Colonic mucosa (tissue), 4 donors: ENCODE results near the gene P2RX3. TPM values are rescaled to one million over a fixed set of nuclear protein-coding genes. Genes with fewer than 3 reads are reported as not detected.

Source experiments
- DNase-seq: peaks from one replicate; pipeline ENCODE4 v3.0.0-alpha.2; 2020
- H3K27ac ChIP-seq: fragments of 200-600 bp; one replicate; pipeline ENCODE4 v1.8.0; 2021
- H3K27me3 ChIP-seq: fragments of 200-600 bp; one replicate; pipeline ENCODE4 v1.8.0; 2021
- H3K36me3 ChIP-seq: fragments of 200-600 bp; one replicate; pipeline ENCODE4 v1.8.0; 2021
- H3K4me1 ChIP-seq: fragments of 200-600 bp; one replicate; pipeline ENCODE4 v1.8.0; 2021; ENCODE audit warnings: mild to moderate bottlenecking
- H3K4me3 ChIP-seq: fragments of 200-600 bp; one replicate; pipeline ENCODE4 v1.8.0; 2021
- H3K9ac ChIP-seq, 2 donors: one replicate each; pipeline ENCODE4 v1.7.0; 2013; ENCODE audit warnings: control low read depth in 2 of 2, low read depth in 2 of 2, low read length in 2 of 2
- H3K9me3 ChIP-seq: fragments of 200-600 bp; one replicate; pipeline ENCODE4 v1.8.0; 2021
- CTCF ChIP-seq: fragments of 200-600 bp; IDR thresholded peaks from one replicate; pipeline ENCODE4 v1.8.0; 2022; ENCODE audit warnings: antibody characterized with exemption, mild to moderate bottlenecking
- intact Hi-C: fragments of 100-400 bp; cut with DNase I; formaldehyde crosslinking; loops from one replicate; pipeline ENCODE4 v1.14.1; 2022
- total RNA-seq, 2 donors: library from RNA; stranded (reverse); fragmentation: NEBNext Ultra II Directional in 1 of 2; extraction: Animal tissue kit (Norgen Biotek cat#: 25700) in 1 of 2; gene quantifications; one replicate each; pipeline ENCODE4 v1.2.1, GENCODE V29; 2021
- donor health status: healthy.
- donor health status: DM: no; HTN: no; CAD: no.
- donor health status: DM: no; HTN: no; CAD: no.

Gene P2RX3
- total RNA-seq, 2 donors from 2014 or later: not detected

- H3K4me3 ChIP-seq: peak overlapping the region; percentile 40
- peak overlapping the region; percentile 51 to 60 for H3K9ac ChIP-seq
- no peaks in the 10 kb centered on the region for H3K9me3 ChIP-seq
- H3K27ac ChIP-seq: peak overlapping the region; percentile 87
- DNase-seq: peak; percentile 94
- TF ChIP-seq CTCF: no peak
- no peaks in the 10 kb centered on the region for H3K36me3 ChIP-seq
- intact Hi-C loops: no loop called here
- H3K4me1 ChIP-seq: peaks cover 11% of the 10 kb centered on the region
- H3K27me3 ChIP-seq: no peaks in the 10 kb centered on the region
Measured at GRCh38 chr11:57311109-57311936, 26.8 kb upstream of the P2RX3 start.

DNA sequence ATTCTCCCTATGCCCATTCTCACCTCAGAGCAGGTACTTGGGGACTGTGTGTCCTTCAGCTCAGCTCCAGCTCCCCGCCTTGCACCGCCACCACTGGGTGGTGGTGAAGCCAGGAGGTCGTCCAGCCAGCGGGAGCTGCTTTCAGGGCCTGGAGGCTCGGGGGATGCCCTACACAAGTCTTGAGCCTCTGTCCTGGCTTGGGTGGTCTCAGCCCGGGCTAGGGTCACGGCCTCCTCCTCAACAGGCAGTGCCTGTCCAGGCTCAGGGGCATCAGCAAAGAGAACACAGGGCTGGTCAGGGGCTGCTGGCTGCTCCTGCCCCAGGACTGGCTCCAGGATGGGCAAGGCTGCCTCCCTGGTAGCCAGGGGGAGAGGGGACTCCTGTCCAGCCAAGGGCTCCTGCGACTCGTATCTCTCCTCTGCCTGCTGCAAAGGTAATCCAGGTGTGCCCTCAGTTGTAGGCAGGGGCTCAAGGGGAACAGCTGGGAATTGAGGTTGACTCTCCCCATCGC, 25.6 kb upstream of the P2RX3 start:
- H3K4me3 ChIP-seq: no peak overlapping the region
- DNase-seq: peak; percentile 44
- no peak overlapping the region for H3K9ac ChIP-seq
- H3K27me3 ChIP-seq: no peaks in the 10 kb centered on the region
- peak overlapping the region; percentile 87 for H3K27ac ChIP-seq
- H3K4me1 ChIP-seq: peaks cover 11% of the 10 kb centered on the region
- no peaks in the 10 kb centered on the region for H3K9me3 ChIP-seq
- peaks cover 6% of the 10 kb centered on the region for H3K36me3 ChIP-seq
- TF ChIP-seq CTCF: no peak
- intact Hi-C loops: no loop called here

DNA sequence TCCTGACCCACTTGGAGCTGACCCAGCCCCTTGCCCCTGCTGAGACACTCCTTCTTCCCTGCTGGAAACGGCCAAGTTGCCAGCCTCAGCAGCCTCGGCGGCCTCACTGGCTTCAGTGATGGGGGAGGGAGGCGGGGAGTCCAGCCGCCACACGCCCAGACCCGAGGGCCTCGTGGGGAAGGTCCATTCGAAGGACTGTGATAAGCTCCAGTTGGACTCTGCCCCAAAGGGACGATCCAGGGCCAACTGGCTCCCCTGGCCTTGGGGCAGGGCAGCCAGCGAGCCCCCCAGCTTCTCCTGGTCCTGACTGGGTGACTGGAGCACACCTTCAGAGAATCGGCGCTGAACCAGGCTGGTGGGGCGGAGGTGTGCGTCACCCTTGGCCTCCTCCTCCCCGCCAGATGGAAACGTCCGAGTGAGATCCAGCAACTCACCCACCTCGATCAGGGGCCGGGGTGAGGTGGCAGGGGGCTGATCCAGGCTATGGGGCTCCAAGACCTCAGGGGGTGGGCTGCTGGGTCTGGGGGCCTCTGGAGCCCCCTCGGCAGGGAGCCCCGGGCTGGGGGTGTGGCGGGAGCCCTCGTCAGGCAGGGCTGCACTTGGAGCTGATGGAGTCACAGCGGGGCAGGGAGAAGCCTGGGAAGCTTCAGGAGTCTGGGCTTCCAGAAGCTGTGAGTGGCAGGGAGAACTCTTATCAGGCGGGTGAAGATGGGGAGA, 24.9 kb upstream of the P2RX3 start:
- Histone ChIP-seq H3K36me3 (peaks cover 10% of the 10 kb centered on the region), H3K27ac (no peak overlapping the region), H3K27me3 (no peaks in the 10 kb centered on the region), H3K9ac (no peak overlapping the region), H3K4me3 (no peak overlapping the region), H3K4me1 (peaks cover 11% of the 10 kb centered on the region), H3K9me3 (no peaks in the 10 kb centered on the region)
- intact Hi-C loops: no loop called here
- DNase-seq: no peak
- TF ChIP-seq CTCF: no peak

- Histone ChIP-seq H3K9me3 (no peaks in the 10 kb centered on the region), H3K27ac (no peak overlapping the region), H3K9ac (no peak overlapping the region), H3K4me1 (peaks cover 11% of the 10 kb centered on the region), H3K36me3 (peaks cover 10% of the 10 kb centered on the region), H3K4me3 (no peak overlapping the region), H3K27me3 (no peaks in the 10 kb centered on the region)
- no peak for TF ChIP-seq CTCF
- intact Hi-C loops: no loop called here
- no peak for DNase-seq
Measured at GRCh38 chr11:57313788-57314135, 24.4 kb upstream of the P2RX3 start.

- intact Hi-C loops: no loop called here
- no peak overlapping the region for H3K9ac ChIP-seq
- H3K27ac ChIP-seq: no peak overlapping the region
Measured at GRCh38 chr11:57314221-57314973, 23.8 kb upstream of the P2RX3 start.

More at GRCh38 chr11:57314221-57314973, 23.8 kb upstream of the P2RX3 start:
- DNase-seq: no peak
- Histone ChIP-seq H3K4me1 (peaks cover 11% of the 10 kb centered on the region), H3K4me3 (no peak overlapping the region), H3K27me3 (no peaks in the 10 kb centered on the region), H3K36me3 (peaks cover 10% of the 10 kb centered on the region), H3K9me3 (no peaks in the 10 kb centered on the region)
- TF ChIP-seq CTCF: no peak
